Endothelial cell (in vitro differentiated cells): ENCODE results near the gene IL26. TPM values are rescaled to one million over a fixed set of nuclear protein-coding genes. Genes with fewer than 3 reads are reported as not detected.

ENCODE experiments used
- DNase-seq: peaks from one replicate; pipeline ENCODE4 v3.0.0; 2021; ENCODE audit warnings: low spot score
- H3K27ac Mint-ChIP-seq: one replicate; pipeline ENCODE4 v1.8.0; 2021; ENCODE audit warnings: mixed read lengths, inconsistent platforms; ENCODE audit not compliant: unreplicated experiment
- H3K27me3 Mint-ChIP-seq: one replicate; pipeline ENCODE4 v1.8.0; 2021; ENCODE audit warnings: mild to moderate bottlenecking, moderate library complexity, mixed read lengths, inconsistent platforms; ENCODE audit not compliant: unreplicated experiment
- H3K36me3 Mint-ChIP-seq: one replicate; pipeline ENCODE4 v1.8.0; 2021; ENCODE audit warnings: mild to moderate bottlenecking, low read depth, mixed read lengths, inconsistent platforms; ENCODE audit not compliant: unreplicated experiment
- H3K4me1 Mint-ChIP-seq: one replicate; pipeline ENCODE4 v1.8.0; 2021; ENCODE audit warnings: mild to moderate bottlenecking, mixed read lengths, inconsistent platforms; ENCODE audit not compliant: unreplicated experiment
- H3K4me3 Mint-ChIP-seq: one replicate; pipeline ENCODE4 v1.8.0; 2021; ENCODE audit warnings: mild to moderate bottlenecking, mixed read lengths, inconsistent platforms; ENCODE audit not compliant: unreplicated experiment
- H3K9me3 Mint-ChIP-seq: one replicate; pipeline ENCODE4 v1.8.0; 2021; ENCODE audit warnings: mixed read lengths, inconsistent platforms; ENCODE audit not compliant: unreplicated experiment
- CTCF ChIP-seq: fragments of 200-600 bp; sonication (generic); IDR thresholded peaks from one replicate; pipeline ENCODE4 v1.5.0; 2021; ENCODE audit warnings: antibody characterized with exemption; ENCODE audit not compliant: unreplicated experiment
- total RNA-seq: library from RNA; stranded (reverse); fragmentation: NEBNext Ultra II Directional; extraction: Animal tissue kit (Norgen Biotek cat#: 25700); gene quantifications from one replicate; pipeline ENCODE4 v1.2.1, GENCODE V29; 2021; ENCODE audit not compliant: unreplicated experiment

IL26 gene
- total RNA-seq, 1 donor from 2014 or later = not detected

DNA sequence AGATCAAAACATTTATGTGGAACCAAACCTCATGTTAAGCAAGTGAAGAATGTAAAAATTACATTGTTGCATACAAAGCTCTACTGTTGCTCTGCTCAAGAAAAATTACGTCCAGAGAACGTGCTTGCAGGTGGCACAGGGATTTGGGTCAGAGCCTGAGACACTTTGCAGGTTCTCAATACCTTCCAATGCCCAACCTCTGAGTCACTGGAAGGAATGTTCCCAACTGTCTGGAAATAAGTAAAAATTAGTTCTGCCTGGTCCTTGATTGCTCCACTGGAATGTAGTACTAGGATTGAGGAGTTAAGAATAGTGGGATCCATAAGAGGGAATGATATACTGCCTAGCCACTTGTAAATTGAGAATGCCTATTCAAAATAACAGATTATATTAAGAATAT lies 63.2 kb downstream of the IL26 start:
- no peak overlapping the region for H3K27ac Mint-ChIP-seq
- TF ChIP-seq CTCF = no peak
- H3K36me3 Mint-ChIP-seq = no peaks in the 10 kb centered on the region
- H3K4me3 Mint-ChIP-seq = no peak overlapping the region
- H3K27me3 Mint-ChIP-seq = peaks cover 2% of the 10 kb centered on the region
- no peaks in the 10 kb centered on the region for H3K9me3 Mint-ChIP-seq
- no peak for DNase-seq
- H3K4me1 Mint-ChIP-seq = peaks cover 2% of the 10 kb centered on the region

DNA sequence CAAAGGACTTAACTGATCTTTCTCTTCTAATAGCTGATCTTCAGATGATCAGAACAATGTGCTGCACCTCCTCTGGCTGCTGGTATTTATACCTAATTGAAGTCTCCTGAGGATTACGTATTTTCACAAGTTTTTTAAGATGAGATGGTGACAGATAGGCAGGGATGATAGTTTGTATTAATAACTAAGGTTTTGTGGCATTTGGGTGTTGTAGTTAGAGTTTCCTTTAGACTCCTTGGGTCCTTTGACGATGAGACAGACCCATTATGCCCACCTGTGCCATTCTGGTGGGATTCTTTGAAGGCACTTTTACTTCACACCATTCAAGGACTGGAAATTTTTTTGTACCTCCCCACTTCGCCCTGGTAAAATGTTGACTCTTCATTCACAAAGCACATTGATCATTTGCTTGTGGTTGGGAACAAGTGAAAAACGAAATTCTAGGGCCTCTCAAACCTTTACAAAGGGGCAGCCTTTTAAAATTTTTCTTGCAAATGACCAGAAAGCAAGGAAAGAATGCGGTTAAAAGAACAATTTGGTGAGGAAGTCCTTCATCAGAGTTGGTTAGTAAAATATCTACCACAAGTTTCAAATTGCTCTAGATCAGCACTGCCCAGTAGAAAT lies 65.8 kb downstream of the IL26 start, which contains the start of gene IFNG:
Gene IFNG, minus strand, starts transcription at position 60 of the 624 bp plus-strand sequence. CDS start 125 bp downstream, outside the sequence.
- no peak within 1 kb of the TSS for H3K4me3 Mint-ChIP-seq
- no peak for DNase-seq
- no peaks in the 10 kb centered on the region for H3K9me3 Mint-ChIP-seq
- no peaks in the 10 kb centered on the region for H3K36me3 Mint-ChIP-seq
- no peak for TF ChIP-seq CTCF
- H3K27me3 Mint-ChIP-seq = peaks cover 2% of the 10 kb centered on the region
- no peak within 1 kb of the TSS for H3K27ac Mint-ChIP-seq
- H3K4me1 Mint-ChIP-seq = peaks cover 2% of the 10 kb centered on the region

GRCh38 chr12:68158432-68158831 lies 67.2 kb downstream of the IL26 start:
- Mint-ChIP-seq H3K9me3 (no peaks in the 10 kb centered on the region), H3K36me3 (no peaks in the 10 kb centered on the region), H3K27ac (no peak overlapping the region), H3K4me1 (peaks cover 2% of the 10 kb centered on the region), H3K27me3 (peaks cover 2% of the 10 kb centered on the region), H3K4me3 (no peak overlapping the region)
- peak; percentile 83 for TF ChIP-seq CTCF
- peak; percentile 6 for DNase-seq

DNA sequence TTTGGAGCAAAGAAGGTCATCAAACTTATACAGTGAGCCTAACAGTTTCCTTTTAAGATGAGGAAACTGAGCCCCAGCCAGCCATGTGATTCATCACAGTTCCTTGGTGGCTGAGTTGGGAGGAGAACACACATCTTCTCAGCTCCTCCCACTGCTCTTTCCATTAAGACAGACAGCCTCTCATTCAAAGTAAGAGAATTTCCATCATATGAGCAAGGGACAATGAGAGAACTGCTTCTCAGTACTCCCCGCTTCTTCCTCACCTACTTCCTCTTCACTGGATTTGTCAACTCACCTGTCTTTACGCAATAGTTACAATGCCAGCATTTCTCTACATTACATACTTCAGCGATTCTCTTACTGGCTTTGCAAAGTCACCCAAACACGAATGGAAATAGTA lies 68.2 kb downstream of the IL26 start:
- TF ChIP-seq CTCF = no peak
- H3K27me3 Mint-ChIP-seq = peaks cover 2% of the 10 kb centered on the region
- no peak overlapping the region for H3K4me3 Mint-ChIP-seq
- H3K9me3 Mint-ChIP-seq = no peaks in the 10 kb centered on the region
- peak overlapping the region; percentile 43 for H3K27ac Mint-ChIP-seq
- H3K36me3 Mint-ChIP-seq = no peaks in the 10 kb centered on the region
- DNase-seq = no peak
- H3K4me1 Mint-ChIP-seq = peaks cover 2% of the 10 kb centered on the region

DNA sequence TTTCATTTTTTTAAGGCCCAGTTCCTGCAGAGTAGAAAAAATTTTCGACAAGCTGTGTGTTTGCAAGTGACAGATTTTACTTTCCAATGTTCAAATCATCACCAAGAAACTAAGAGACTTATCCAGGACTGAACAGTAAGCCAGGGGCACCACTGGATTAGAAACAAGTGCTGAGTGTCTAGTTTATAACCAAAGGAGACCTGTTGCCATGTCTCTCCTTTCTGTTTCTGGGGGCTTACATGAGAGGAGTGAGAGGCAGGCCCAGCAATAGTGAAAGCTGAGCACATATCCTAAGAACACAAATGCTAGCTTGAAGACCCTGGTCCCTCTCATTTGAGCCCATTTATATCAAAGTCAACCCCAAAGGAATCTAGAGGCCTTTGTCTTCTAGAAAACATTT lies 69.0 kb downstream of the IL26 start:
- no peak overlapping the region for H3K4me3 Mint-ChIP-seq
- no peak for TF ChIP-seq CTCF
- DNase-seq = no peak
- H3K9me3 Mint-ChIP-seq = no peaks in the 10 kb centered on the region
- no peaks in the 10 kb centered on the region for H3K36me3 Mint-ChIP-seq
- no peak overlapping the region for H3K27ac Mint-ChIP-seq
- peaks cover 2% of the 10 kb centered on the region for H3K27me3 Mint-ChIP-seq
- H3K4me1 Mint-ChIP-seq = peaks cover 2% of the 10 kb centered on the region
